NT2/D1 (cell line): ENCODE measurements around the gene VPS50.

Source experiments
- YY1 ChIP-seq: IDR thresholded peaks from 2 replicates; pipeline ENCODE4 v1.6.1; 2011; ENCODE audit not compliant: insufficient read length, insufficient read depth
- ZNF274 ChIP-seq: IDR thresholded peaks from 2 replicates; pipeline ENCODE4 v1.6.1; 2011; ENCODE audit warnings: mild to moderate bottlenecking, low read depth, low read length

GRCh38 chr7:93364806-93365205 lies 132.6 kb downstream of the VPS50 start:
- no peak for TF ChIP-seq YY1
- no peak for TF ChIP-seq ZNF274
